H1 (cell line): ENCODE results near the gene CBY1. TPM values are rescaled to one million over a fixed set of nuclear protein-coding genes. Genes with fewer than 3 reads are reported as not detected.

Source experiments
- ATF3 ChIP-seq: IDR thresholded peaks from 2 replicates; pipeline ENCODE4 v1.6.1; 2011; ENCODE audit warnings: low read depth, mild to moderate bottlenecking, low read length; ENCODE audit not compliant: insufficient read depth
- HDAC2 ChIP-seq, 2 experiments: fragments of 300-600 bp in 1 of 2; sonication (generic) in 1 of 2; IDR thresholded peaks; 2 replicates each; pipeline ENCODE4 v1.6.1; 2011 to 2012; ENCODE audit warnings: low read depth in 2 of 2, low read length in 2 of 2, mild to moderate bottlenecking in 2 of 2, moderate library complexity in 2 of 2, borderline replicate concordance in 1 of 2, inconsistent platforms in 1 of 2
- NRF1 ChIP-seq: IDR thresholded peaks from 2 replicates; pipeline ENCODE4 v1.6.1; 2011; ENCODE audit warnings: mild to moderate bottlenecking, low read depth, low read length, improper control_type of control experiment
- RBBP5 ChIP-seq: IDR thresholded peaks from 2 replicates; pipeline ENCODE4 v1.7.1; 2012; ENCODE audit warnings: low read depth, mild to moderate bottlenecking, inconsistent platforms, low read length, moderate library complexity, borderline replicate concordance
- SP2 ChIP-seq: IDR thresholded peaks from 2 replicates; pipeline ENCODE4 v1.6.1; 2012; ENCODE audit warnings: mild to moderate bottlenecking, low read length, inconsistent platforms
- polyA plus RNA-seq, 7 experiments: library from polyadenylated mRNA; depleted of rRNA in 3 of 7; stranded (reverse) in 5 of 7; unstranded in 2 of 7; fragments of >200 nt in 5 of 7; fragments of 200-250 nt in 2 of 7; gene quantifications; 1 replicate in 5 of 7; 2 replicates in 1 of 7; 4 replicates in 1 of 7; pipeline versions ENCODE4 v1.2.1 to v1.2.3, GENCODE V29; 2011 to 2013; ENCODE audit warnings: missing spikeins in 2 of 7, mixed read lengths in 2 of 7
- total RNA-seq: library from RNA; stranded (reverse); fragmentation: NEBNext Ultra II Directional; extraction: Animal tissue kit (Norgen Biotek cat#: 25700); gene quantifications from 2 replicates; pipeline ENCODE4 v1.2.1, GENCODE V29; 2021

CBY1 gene
- total and polyA plus RNA-seq, 2 of the 8 experiments (the other 6 are each of a cell fraction or from before 2014, with no cell fraction given): 23.2 to 30.2 TPM

- TF ChIP-seq SP2: no peak
- no peak for TF ChIP-seq ATF3
- TF ChIP-seq HDAC2 (IDR thresholded peaks at IDR 0.05; ENCODE audit: borderline replicate concordance in 1 of 2, low read depth in 2 of 2, low read length in 2 of 2): no peak
- no peak for TF ChIP-seq NRF1
- TF ChIP-seq RBBP5: no peak
Measured at GRCh38 chr22:38631724-38632123, 24.7 kb upstream of the CBY1 start (continued).
